ENCODE measurements around the gene VRTN.
"Not testable (repeated sequence)": the region's sequence is repeated elsewhere in the genome, so short reads cannot be mapped to it uniquely, and the experiment has no call there.

The VRTN gene

GRCh38 chr14:74348241-74348734, at the start of gene VRTN:
TSS of gene VRTN (plus strand) at chr14:74348471. CDS start at chr14:74356784, 8,313 bp downstream.
- DNase-seq: no peak

- no peak for DNase-seq
Observed at GRCh38 chr14:74299061-74299545, 49.2 kb upstream of the VRTN start.

GRCh38 chr14:74301594-74302151, 46.6 kb upstream of the VRTN start:
- DNase-seq: no peak

- no peak for DNase-seq
Observed at GRCh38 chr14:74302152-74302628, 46.1 kb upstream of the VRTN start.

- DNase-seq: peak; percentile 86
Observed at GRCh38 chr14:74302634-74303569, 45.4 kb upstream of the VRTN start, which contains the start of gene ABCD4. TSS of gene ABCD4 (minus strand) at chr14:74302934. CDS start at chr14:74302912, 22 bp downstream.

- no peak for DNase-seq
Observed at GRCh38 chr14:74308695-74309094, 39.6 kb upstream of the VRTN start.

GRCh38 chr14:74309125-74310022, 38.9 kb upstream of the VRTN start:
- DNase-seq: no peak

GRCh38 chr14:74312161-74312560, 36.1 kb upstream of the VRTN start:
- DNase-seq: no peak

- DNase-seq: no peak
Observed at GRCh38 chr14:74313601-74314000, 34.7 kb upstream of the VRTN start.

GRCh38 chr14:74314576-74314975, 33.7 kb upstream of the VRTN start:
- no peak for DNase-seq

GRCh38 chr14:74324931-74325361, 23.3 kb upstream of the VRTN start:
- no peak for DNase-seq

GRCh38 chr14:74325446-74325845, 22.8 kb upstream of the VRTN start:
- DNase-seq: no peak

GRCh38 chr14:74326369-74327152, 21.7 kb upstream of the VRTN start:
- no peak for DNase-seq

- DNase-seq: not testable (repeated sequence)
Observed at GRCh38 chr14:74329950-74330552, 18.2 kb upstream of the VRTN start.

- DNase-seq: no peak
Observed at GRCh38 chr14:74333909-74334308, 14.4 kb upstream of the VRTN start.

- DNase-seq: no peak
Observed at GRCh38 chr14:74346341-74346740, 1.9 kb upstream of the VRTN start.

GRCh38 chr14:74347097-74347794, 1.0 kb upstream of the VRTN start:
- no peak for DNase-seq

GRCh38 chr14:74347795-74348100, 523 bp upstream of the VRTN start:
- DNase-seq: no peak

GRCh38 chr14:74348735-74349463, 628 bp downstream of the VRTN start:
- no peak for DNase-seq

GRCh38 chr14:74349757-74350156, 1.5 kb downstream of the VRTN start:
- no peak for DNase-seq
